ENCODE measurements around the gene IL1RAP.

The IL1RAP gene

DNA sequence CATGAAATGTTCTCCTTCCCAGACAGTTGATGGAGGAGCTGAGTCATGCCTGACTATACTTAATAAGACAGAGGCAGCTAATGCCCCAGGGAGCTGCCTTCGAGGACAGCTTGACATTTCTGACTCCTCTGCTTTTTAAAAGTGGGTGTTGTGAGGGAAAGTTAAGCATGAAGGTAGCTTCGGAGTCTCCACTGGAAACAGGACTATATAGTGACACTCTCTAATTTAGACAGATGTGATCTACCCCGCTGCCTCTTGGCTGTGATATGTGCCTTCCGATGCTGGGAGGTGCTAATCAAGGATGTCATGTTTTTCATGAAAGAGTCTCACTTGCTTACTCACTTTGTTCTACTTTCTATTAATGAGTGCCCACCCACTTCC, 72.7 kb downstream of the IL1RAP start:
- TF ChIP-seq, protein P1, sequence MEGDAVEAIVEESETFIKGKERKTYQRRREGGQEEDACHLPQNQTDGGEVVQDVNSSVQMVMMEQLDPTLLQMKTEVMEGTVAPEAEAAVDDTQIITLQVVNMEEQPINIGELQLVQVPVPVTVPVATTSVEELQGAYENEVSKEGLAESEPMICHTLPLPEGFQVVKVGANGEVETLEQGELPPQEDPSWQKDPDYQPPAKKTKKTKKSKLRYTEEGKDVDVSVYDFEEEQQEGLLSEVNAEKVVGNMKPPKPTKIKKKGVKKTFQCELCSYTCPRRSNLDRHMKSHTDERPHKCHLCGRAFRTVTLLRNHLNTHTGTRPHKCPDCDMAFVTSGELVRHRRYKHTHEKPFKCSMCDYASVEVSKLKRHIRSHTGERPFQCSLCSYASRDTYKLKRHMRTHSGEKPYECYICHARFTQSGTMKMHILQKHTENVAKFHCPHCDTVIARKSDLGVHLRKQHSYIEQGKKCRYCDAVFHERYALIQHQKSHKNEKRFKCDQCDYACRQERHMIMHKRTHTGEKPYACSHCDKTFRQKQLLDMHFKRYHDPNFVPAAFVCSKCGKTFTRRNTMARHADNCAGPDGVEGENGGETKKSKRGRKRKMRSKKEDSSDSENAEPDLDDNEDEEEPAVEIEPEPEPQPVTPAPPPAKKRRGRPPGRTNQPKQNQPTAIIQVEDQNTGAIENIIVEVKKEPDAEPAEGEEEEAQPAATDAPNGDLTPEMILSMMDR (conservative IDR thresholded peaks at IDR 0.05; ENCODE audit: low read depth): no peak
- ChIA-PET CTCF (interaction anchor here (0.5 to 1.2 kb wide), 2 partner anchors 69 to 114 kb away, joined by 3 to 4 read pairs; no protein-coding TSS in a partner anchor), POLR2A (ENCODE audit: low non-redundant PET) (no interaction called here)
- no peak overlapping the region; the same call in 1 of the 2 replicates for H3K27ac ChIP-seq
- peak; percentile 80 for DNase-seq (ENCODE audit: low spot score)

DNA sequence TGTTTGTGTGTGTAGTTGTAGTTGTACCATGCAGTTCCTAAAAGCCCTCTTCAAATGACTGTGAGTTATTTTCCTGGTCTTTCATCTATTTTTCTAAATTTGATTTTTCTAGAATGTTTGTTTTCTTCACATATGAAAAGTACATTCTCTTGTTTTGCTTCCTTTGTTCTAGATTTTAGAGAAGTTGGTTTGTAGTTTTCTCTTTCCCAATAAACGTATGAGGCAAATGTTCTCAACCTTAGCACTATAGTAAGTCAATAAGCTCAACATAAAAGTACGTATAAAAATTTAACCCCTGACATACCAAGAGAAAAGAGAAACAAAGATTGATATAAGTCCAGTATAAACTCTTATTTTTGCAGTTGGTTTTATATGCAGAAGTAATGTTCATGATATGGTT, 74.7 kb downstream of the IL1RAP start:
- no peak for DNase-seq (ENCODE audit: low spot score)
- CTCF ChIA-PET: no interaction called here
- TF ChIP-seq, protein P1 (conservative IDR thresholded peaks at IDR 0.05; ENCODE audit: low read depth): no peak
- POLR2A ChIA-PET (ENCODE audit: low non-redundant PET): no interaction called here
- H3K27ac ChIP-seq: no peak overlapping the region

GRCh38 chr3:190589326-190589725, 75.4 kb downstream of the IL1RAP start:
- POLR2A ChIA-PET (ENCODE audit: low non-redundant PET): no interaction called here
- TF ChIP-seq, protein P1 (conservative IDR thresholded peaks at IDR 0.05; ENCODE audit: low read depth): no peak

GRCh38 chr3:190591080-190591479, 77.2 kb downstream of the IL1RAP start:
- ChIA-PET POLR2A (ENCODE audit: low non-redundant PET) (no interaction called here), CTCF (no interaction called here)
- no peak for DNase-seq (ENCODE audit: low spot score)
- H3K27ac ChIP-seq: no peak overlapping the region
- TF ChIP-seq, protein P1 (conservative IDR thresholded peaks at IDR 0.05; ENCODE audit: low read depth): no peak

More at GRCh38 chr3:190589326-190589725, 75.4 kb downstream of the IL1RAP start:
- no peak for DNase-seq (ENCODE audit: low spot score)
- CTCF ChIA-PET: interaction anchor here (0.5 kb wide), 1 partner anchor 16 kb away, joined by 4 read pairs; no protein-coding TSS in a partner anchor
- no peak overlapping the region for H3K27ac ChIP-seq

GRCh38 chr3:190593075-190593474, 79.2 kb downstream of the IL1RAP start:
- POLR2A ChIA-PET (ENCODE audit: low non-redundant PET): no interaction called here
- no peak overlapping the region for H3K27ac ChIP-seq
- CTCF ChIA-PET: interaction anchor here (1.2 kb wide), 1 partner anchor 66 kb away, joined by 4 read pairs; no protein-coding TSS in a partner anchor
- no peak for DNase-seq (ENCODE audit: low spot score)
- TF ChIP-seq, protein P1 (conservative IDR thresholded peaks at IDR 0.05; ENCODE audit: low read depth): no peak

DNA sequence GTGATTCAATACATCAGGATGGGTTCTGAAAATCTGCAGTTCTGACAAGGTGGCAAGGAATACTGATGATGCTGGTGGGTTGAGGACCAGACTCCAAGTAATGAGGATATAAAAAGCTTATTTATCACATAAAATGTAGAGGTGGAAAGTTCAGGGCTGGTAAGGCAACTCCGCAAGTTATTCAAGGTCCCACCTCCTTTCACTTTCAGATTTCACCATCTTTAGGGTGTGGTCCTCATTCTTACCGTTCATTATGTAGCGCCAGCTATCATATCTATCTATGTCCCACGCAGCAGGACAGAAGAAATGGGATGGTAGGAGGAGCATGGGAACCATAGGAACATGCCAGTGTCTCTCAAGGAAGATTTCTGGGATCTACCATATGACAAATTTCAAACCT, 80.3 kb downstream of the IL1RAP start:
- DNase-seq (ENCODE audit: low spot score): no peak
- TF ChIP-seq, protein P1 (conservative IDR thresholded peaks at IDR 0.05; ENCODE audit: low read depth): no peak
- H3K27ac ChIP-seq: no peak overlapping the region
- ChIA-PET POLR2A (ENCODE audit: low non-redundant PET) (no interaction called here), CTCF (interaction anchor here (1.2 kb wide), 1 partner anchor 67 kb away, joined by 4 read pairs; no protein-coding TSS in a partner anchor)
